Activated naive CD4-positive, alpha-beta T cell treated with anti-CD3 and anti-CD28 coated beads, Interleukin-2, amount 10 ng/mL, durations not matched to agents 5 hours and 36 hours (primary cell): ENCODE data around the gene CUX1. TPM values are rescaled to one million over a fixed set of nuclear protein-coding genes. Genes with fewer than 3 reads are reported as not detected.

Experiments used
- microRNA-seq: library from miRNA; unstranded; fragments of <30 nt; microRNA quantifications from one replicate; pipeline ENCODE4 v1.2.0, GENCODE V29; 2022; ENCODE audit warnings: borderline microRNAs expressed, borderline replicate concordance
- total RNA-seq, 2 experiments: library from RNA; stranded (reverse); gene quantifications; one replicate each; pipeline ENCODE4 v1.2.3, GENCODE V29; 2021

Gene CUX1, protein sequence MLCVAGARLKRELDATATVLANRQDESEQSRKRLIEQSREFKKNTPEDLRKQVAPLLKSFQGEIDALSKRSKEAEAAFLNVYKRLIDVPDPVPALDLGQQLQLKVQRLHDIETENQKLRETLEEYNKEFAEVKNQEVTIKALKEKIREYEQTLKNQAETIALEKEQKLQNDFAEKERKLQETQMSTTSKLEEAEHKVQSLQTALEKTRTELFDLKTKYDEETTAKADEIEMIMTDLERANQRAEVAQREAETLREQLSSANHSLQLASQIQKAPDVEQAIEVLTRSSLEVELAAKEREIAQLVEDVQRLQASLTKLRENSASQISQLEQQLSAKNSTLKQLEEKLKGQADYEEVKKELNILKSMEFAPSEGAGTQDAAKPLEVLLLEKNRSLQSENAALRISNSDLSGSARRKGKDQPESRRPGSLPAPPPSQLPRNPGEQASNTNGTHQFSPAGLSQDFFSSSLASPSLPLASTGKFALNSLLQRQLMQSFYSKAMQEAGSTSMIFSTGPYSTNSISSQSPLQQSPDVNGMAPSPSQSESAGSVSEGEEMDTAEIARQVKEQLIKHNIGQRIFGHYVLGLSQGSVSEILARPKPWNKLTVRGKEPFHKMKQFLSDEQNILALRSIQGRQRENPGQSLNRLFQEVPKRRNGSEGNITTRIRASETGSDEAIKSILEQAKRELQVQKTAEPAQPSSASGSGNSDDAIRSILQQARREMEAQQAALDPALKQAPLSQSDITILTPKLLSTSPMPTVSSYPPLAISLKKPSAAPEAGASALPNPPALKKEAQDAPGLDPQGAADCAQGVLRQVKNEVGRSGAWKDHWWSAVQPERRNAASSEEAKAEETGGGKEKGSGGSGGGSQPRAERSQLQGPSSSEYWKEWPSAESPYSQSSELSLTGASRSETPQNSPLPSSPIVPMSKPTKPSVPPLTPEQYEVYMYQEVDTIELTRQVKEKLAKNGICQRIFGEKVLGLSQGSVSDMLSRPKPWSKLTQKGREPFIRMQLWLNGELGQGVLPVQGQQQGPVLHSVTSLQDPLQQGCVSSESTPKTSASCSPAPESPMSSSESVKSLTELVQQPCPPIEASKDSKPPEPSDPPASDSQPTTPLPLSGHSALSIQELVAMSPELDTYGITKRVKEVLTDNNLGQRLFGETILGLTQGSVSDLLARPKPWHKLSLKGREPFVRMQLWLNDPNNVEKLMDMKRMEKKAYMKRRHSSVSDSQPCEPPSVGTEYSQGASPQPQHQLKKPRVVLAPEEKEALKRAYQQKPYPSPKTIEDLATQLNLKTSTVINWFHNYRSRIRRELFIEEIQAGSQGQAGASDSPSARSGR (N-terminal part only)
- 10 to 100 TPM; 28.1 to 28.5 TPM for total RNA-seq

DNA sequence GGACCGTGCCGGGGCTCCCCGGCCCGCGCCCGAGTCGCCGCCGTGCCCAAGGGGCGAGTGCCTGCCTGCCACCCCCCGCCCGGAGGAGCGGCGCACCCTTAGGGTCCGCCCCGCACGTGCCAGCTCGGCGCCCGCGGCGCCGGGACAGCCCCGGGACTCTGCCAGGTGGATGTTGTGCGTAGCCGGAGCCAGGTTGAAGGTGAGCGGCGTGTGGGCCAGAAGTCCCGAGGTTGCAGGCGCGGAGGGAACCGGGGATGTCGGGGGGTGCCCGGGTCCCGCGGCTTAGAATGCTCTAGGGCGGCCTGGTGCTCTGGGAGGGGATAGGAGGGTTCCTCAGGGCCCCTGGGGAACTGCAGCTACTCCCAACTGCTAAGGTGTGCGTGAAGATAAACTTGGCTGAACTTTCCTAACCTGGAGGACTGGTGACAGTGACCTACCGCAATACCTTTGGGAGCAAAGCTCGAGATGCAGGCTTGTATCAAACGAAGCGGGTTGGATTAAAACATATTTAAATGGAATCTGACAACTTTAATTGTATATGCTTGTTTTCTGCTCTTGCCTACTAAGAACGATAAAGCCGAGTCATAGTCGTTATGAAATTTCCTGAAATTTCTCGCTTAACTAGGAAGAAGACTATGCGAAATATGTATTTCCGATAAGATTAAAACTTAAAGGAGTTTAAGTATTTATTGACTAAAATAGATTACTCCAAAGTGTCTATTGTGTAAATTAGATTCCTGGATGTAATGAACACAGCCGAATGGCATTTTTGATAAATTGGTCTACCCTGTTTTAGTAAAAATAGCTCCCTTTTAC is at the start of gene CUX1:
CUX1 (plus strand) TSS at position 156 of the 816 bp plus-strand sequence; CDS start at position 170, 14 bp downstream.

DNA sequence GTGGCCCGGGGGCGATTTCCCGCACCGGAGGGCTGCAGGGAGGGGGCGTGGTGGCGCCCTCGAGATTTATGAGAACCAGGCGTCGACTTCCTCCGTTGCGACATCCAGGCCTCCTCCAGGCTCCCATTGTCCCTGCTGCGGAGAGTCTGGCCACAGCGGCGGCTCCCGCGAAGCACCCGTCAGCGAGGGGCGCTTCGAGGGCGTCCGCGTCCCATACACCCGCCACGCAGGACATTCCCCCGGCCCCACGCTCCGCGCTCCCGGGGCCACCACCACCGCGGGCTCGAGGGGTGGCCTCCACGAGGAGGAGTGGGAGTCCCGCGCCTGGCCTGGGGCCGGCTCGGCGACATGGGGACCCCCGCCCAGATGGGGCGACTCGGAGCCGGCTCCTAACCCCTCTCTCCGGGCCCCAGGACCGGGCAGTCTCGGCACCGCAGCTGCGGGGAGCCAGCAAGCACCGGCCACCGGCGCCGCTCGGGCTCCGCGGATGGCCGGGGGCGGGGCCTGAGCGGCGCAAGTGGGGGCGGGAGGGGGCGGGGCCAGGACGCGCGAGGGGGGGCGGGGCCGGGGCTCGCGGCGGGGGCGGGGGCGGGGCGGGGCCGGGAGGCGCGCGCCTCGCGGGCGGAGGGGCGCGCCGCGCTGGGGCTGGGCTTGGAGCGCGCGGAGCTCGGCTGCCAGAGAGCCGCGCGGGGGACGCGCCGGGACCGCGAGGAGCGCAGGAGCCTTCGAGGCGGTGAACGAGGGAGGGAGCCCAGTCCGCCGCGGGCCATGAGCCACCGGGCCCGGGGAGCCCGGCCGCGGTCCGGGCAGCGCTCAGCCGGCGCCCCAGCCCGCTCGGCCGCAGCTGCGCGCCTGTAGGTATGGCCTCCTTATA is 469.0 kb downstream of the CUX1 start, which contains the start of gene SH2B2:
SH2B2 (plus strand) TSS at position 632 of the 874 bp plus-strand sequence. CDS start 13,683 bp downstream, outside the sequence.

Small RNA genes within 50 kb of the gene (microRNA-seq; reads per million reads assigned to microRNA genes)
- gene MIR4285 = not detected

Other genes with a start within 250 kb of the CUX1 start
- not detected for gene MYL10, start 188.3 kb upstream of the CUX1 start, total RNA-seq